ENCODE measurements around the gene FBXO22.
"Not testable (repeated sequence)": the region's sequence is repeated elsewhere in the genome, so short reads cannot be mapped to it uniquely, and the experiment has no call there.

FBXO22 gene

DNA sequence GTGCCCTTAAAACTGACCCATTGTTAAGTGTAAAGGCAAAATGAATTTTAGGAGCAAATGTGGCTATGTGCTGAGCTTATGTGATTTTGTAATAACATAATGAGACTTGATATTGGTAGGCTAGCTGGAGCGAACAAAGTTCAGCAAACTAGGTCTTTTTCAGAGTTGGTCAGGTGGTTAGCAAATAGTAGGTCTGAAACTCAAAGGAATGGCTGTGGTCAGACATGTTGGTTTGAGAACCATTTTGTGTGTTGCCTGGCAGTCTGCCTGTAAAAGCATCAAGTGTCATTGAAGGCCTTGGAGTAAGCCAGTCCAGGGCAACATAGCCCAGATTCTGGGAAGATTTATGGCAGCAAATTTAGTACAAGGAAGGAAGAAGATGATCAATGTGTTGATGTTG is 16.4 kb downstream of the FBXO22 start:
- no peak for DNase-seq (ENCODE audit: low read depth in 2 of 2)

DNA sequence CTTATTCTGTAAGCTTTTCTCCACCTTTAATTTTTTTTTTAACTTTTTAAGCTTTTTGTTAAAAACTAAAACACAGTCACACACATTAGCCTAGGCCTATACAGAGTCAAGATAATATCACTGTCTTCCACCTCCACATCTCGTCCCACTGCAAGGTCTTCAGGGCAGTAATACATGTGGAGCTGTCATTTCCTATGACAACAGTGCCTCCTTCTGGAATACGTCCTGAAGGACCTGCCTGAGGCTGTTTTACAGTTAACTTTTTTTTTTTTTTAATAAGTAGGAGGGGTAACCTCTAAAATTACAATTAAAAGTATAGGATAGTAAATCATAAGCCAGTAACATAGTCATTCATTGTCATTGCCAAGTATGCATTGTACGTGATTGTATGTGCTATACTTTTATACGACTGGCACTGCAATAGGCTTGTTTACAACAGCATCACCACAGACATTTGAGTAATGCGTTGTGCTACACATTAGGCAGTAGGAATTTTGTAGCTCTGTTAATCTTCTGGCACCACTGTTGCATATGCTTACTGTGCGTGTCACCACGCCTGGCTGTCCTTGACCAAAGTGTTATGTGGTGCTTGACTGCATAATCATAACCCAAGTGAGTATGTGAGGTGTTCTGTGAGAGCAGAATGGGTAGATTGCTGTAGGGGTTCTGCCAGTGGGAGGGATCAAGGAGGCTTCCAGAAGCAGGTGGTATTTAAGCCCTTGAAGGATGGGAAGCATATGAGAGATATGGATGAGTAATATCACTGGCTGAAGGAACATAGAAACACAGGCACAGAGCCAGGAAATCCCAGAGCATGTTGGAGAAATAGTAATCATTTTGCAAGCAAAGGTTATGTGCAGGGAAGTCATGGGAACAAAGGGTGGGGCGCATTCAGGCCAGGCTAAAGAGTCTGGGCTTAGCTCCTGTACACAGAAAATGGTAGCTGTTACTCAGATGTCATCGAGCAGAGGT is 18.3 kb downstream of the FBXO22 start:
- DNase-seq (ENCODE audit: low read depth in 2 of 2): no peak

DNA sequence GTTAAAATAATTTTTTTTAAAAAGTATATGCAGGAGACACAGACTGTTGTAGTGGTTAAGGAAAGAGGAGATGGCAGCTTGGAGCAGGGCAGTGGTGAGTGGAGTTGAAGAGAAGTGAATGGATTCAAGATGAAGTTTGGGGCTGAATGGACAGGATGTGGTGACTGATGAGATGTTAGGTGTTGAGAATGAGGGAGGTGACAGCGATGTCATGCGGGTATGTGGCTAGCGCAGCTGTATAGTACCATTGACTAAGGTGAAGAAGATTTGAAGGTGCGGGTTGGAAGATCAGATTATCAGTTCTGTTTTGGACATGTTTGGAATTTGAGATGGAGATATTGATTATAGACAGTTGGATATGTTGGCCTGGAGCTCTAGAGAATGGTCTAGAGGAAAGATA is 20.1 kb downstream of the FBXO22 start:
- DNase-seq (ENCODE audit: low read depth in 2 of 2): no peak

DNA sequence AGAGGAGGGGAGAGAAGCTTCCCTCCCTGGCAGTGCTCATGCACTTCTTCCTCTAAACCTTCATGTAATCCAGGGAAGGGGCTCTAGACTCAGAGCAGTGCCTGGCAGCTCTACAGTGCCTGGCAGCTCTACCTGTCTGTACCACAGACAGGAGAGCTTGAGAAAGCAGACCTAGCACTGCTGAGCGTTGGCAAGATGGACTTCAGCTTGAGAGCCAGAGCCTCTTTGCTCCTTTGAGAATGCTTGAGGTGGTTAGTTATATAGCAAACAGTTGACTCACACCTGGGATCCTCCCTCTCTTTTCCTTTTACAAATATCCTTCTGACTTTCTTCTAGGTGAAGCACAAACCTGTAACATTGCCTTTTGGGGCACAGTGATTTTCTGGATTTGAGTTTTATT is 20.9 kb downstream of the FBXO22 start:
- no peak for DNase-seq (ENCODE audit: low read depth in 2 of 2)

DNA sequence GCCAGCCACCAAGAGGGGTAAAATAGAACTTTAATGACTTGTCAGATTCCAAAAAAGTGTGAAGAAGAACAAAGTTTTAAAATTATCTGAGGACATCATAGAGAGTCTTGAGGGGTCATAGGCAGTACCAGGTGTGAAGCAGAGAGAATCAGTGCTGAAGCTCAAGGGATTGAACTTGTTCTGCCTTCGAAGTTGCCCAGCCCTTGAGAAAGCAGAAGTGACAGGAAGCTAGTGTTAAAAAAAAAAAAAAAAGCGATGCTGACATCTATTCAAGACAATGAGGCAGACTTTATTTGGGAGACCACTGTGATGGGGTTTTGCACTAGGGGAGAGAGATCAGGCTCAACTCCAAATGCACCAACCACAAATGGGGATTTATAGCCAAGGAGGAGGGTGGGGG is 21.8 kb downstream of the FBXO22 start:
- DNase-seq (ENCODE audit: low read depth in 2 of 2): no peak

DNA sequence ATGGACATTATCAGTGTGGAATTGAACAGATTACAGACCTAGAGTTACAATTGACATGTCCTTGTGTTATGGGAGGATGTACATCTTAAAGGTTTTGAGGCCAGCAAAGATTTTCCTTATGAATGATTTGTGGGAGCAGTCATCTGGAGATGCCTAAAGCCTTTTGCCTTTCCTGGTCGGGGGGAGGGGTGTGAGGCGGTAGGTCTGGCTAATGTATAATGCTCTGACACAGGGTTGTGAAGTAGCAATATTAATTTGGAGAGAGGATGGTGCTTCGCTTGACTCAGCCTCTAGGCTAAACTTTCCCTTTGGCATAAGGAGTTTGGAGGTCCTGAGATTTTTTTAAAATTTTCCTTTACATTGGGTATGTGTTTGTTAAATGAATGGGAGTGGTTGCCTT is 23.3 kb downstream of the FBXO22 start:
- DNase-seq (ENCODE audit: low read depth in 2 of 2): no peak

DNA sequence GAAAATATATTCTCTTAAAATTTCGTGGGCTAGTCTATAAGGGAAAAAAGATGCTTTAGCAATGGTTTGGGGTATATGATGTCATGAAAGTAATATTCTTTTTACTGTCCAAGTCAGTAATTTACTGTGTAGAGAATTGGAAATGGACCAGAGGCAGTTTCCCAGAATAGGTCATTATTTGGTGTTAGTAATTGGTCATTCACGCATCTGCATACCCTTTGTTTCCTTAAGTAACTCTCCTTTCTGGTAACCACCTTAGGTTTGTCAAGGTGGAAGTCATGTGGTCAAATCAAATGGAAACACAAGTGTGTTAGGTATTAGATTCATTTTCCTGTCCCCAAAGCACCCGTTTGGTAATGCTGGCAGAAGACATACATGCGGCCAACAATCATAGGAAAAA is 23.9 kb downstream of the FBXO22 start:
- no peak for DNase-seq (ENCODE audit: low read depth in 2 of 2)

DNA sequence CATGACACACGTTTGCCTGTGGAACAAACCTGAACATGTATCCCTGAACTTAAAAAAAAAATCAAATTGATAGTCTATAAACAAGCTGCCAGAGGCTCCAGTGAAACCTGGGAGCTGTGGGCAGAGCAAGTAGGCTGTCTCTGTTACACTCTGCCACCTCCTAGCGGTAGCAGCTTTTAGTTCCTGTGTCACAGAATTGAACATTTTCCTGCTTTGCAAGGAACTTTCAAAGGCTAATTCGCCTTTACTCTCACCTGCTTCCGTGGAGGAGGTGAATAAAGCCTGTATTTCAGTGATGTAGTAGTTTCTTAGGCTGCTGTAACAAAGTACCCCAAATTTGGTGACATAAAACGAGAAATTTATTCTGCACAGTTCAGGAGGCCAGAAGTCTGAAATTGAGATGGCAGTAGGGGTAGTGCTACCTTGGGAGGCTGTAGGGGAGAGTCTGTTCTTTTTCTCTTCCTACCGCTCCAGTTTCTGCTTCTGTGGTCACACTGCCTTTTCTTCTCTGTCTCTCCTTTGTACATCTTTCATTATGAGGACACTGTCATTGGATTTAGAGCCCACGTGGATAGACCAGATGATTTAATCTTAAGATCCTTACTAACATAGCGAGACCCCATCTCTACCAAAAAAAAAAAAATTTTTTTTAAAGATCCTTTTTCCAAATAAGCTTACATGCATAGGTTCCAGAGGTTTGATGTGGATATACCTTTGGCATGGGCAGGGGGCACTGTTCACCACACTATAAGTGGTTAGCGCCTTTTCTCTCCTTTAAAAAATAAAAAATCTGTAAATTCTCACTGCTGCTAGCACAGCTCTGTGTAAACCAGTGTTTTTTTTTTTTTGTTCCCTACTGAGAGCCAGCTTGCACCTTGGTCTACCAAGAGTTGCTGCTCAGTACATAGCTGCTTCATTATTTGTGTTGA is 25.3 kb downstream of the FBXO22 start:
- no peak for DNase-seq (ENCODE audit: low read depth in 2 of 2)

DNA sequence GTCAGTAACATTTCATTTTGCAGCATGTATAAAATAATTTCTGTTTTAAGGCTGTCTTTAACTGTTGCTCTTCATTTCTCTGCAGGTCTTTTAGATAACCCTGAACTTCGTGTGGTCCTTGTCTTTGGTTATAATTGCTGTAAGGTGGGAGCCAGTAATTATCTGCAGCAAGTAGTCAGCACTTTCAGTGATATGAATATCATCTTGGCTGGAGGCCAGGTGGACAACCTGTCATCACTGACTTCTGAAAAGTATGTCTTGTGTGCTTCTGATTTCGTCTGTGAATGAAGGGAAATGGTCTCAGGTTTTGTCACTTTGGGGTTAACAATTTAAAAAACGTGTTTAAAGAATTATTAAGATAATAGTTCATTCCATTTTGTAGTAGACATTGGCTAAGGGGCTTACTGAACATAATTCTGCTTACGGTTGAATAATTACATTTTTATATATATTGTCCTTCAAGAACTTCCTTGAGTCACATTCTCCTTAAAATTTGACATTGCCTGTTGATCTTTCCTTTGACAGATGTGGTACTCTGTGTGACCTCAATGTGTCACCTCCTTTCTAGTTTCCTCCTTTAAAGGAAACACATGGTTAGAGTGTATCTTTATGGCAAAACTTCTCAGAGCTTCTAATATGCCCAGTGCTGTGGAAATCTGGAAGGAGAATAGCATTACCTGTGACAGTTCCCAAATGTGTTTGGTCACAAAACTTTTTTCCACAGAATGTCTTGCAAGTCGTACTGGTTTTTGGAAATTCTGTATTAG is 26.3 kb downstream of the FBXO22 start:
- no peak for DNase-seq (ENCODE audit: low read depth in 2 of 2)

DNA sequence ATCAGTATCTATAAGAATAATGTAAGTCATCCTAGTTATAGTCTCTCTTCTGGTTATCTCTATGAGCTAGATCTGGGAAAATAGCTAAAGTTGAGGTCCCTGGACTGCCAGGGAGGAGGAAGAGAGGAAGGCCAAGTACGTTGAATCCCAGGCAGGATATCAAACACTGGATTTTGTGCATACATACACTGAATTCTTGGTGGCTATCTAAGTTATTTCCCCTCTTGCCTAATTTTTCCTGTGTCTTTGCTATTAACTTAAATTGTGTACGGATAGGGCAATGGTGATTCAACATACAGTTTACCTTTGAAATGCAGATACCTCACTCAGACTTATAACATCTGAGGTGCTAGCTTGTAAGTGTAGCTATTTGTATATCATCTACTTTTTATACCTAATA is 27.2 kb downstream of the FBXO22 start:
- DNase-seq (ENCODE audit: low read depth in 2 of 2): no peak

DNA sequence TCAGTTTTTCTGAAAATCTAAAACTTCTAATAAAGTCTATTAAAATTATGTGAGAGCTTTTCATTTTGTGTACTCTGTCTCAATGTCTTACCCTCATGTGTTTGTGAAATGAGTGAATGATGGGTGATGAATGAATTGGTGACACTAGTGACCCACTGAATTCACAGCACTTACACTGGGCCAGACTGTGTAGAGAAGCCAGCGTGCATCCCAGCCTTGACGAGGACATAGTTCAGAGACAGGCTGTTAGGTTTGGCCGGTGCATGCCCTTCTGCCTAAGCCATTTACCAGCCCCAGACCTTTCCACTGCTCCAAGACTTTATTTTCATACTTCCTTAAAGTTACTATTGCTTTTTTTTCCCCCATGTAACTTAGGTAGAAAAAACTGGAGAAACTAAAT is 38.8 kb downstream of the FBXO22 start:
- DNase-seq (ENCODE audit: low read depth in 2 of 2): no peak

DNA sequence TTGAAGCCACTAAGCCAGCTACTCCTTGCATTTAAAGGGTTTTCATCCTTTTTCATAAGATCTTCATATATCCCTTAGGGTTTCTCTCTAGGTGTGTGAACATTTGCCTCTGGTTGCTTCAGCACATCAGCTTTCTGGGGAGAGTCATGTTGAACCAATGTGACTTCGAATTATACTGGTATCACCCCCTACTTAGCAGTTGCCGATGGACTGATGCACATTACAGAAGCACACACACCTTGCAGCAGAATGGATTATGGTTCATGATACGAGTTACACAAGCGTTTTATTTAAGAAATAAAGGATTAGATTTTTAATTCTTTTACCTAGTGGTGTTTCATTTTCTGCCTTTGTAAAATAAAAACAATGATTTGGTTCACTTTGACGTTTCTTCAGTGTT is 39.6 kb downstream of the FBXO22 start:
- DNase-seq (ENCODE audit: low read depth in 2 of 2): no peak

DNA sequence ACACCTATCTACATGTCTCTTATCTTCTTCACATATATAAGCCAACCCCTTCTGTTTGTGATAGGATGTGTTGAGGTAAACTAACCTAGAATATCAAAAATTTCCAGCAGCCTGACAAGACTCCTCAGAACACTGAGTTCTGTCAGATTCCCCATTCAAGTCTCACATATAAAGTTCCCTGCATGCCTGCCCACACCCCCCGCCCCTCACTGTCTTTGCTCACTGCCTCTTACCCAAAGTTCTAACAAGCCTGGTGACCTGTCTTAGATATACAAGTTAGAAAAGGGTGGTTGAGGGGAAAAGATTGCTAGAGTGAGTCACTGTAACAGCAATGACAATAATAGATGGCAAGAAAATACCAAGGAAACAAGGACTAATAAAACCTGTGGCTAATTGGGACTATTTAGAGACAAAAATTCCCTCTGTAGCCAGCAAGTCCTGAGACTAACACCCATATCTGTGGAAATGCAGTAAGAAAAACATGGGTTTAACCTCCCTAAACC is 40.1 kb downstream of the FBXO22 start:
- DNase-seq (ENCODE audit: low read depth in 2 of 2): no peak

DNA sequence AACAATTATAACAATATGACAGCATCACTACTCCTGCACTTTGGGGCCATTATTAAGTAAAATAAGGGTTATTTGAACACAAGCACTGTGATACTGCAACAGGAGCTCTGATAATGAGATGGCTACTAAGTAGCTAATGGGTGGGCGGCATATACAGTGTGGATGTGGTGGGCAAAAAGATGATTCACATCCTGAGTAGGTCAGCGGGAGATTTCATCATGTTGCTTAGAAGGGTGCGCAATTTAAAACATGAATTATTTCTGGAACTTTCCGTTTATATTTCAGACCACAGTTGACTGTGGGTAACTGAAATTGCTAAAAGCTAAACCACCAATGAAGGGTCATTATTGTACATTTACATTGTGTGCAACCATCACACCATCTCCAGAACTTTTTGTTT is 42.3 kb downstream of the FBXO22 start:
- DNase-seq (ENCODE audit: low read depth in 2 of 2): no peak

DNA sequence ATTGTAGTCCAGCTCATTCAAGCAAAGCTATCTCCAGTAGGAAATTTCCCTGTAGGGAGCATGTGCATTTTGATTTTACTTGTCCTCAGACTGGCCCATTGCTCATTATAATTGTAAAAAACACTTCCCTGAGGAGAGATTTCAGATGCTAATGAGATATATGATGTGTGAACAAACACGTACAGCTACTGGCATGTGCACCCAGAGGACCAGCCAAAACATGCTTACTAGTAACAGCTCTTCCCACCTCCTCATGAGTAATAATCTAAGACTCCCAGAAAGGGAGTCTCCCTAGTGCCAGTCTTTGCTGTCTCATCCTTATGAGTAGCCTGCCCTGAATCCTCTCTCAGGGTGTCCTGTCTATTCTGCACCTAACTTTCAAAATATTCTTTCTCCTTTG is 43.4 kb downstream of the FBXO22 start:
- DNase-seq (ENCODE audit: low read depth in 2 of 2): no peak

DNA sequence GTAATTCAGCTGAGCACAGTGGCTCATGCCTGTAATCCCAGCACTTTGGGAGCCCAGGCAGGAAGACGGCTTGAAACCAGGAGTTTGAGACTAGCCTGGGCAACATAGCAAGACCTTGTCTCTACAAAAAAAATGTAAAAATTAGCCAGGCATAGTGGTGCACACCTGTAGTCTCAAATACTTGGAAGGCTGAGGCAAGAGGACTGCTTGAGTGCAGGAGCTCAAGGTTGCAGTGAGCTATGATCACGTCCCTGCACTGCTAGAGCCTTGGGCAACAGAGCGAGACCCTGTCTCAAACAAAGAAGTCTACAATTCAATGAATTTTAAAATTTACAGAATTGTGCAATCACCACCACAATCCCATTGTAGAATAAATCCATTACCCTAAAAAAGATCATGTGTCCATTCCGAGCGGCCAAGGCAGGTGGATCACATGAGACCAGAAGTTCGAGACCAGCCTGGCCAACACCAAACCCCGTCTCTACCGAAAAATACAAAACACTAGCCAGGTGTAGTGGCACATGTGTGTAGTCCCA is 45.2 kb downstream of the FBXO22 start:
- DNase-seq (ENCODE audit: low read depth in 2 of 2): no peak

DNA sequence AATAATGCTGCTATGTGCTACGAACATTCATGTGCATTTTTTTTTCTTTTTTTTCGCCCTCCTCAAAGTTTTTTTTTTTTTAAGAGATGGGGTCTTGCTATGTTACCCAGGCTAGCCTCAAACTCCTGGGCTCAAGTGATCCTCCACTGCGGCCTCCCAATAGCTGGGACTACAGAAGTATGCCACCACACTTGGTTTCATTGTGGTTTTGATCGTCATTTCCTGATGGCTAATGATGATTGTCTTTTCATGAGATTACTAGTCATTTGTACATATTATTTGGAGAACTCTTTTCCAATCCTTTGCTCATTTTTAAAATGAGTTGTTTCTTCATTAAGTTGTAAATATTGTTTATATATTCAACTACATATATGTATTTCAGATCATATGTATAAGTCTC is 48.8 kb downstream of the FBXO22 start:
- DNase-seq (ENCODE audit: low read depth in 2 of 2): no peak

DNA sequence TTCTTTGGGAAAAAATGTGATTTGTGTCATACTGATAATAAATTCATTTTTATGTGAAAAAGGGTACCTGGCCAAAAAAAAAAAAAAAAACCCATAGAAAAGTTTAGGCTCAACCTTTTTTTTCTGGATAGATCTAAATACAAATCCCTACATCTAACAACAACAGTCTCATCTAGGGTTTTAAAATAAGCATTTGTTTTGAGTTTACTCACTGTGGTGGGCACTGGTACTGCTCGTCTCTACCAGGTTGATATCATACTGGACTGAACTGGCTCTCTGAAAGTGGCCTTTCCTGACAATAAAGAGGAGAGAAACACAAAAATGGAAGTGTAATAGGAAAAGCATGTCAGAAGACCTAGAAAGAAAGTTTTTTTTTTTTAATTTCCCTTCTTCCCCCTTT is 52.0 kb downstream of the FBXO22 start:
- DNase-seq (ENCODE audit: low read depth in 2 of 2): no peak

DNA sequence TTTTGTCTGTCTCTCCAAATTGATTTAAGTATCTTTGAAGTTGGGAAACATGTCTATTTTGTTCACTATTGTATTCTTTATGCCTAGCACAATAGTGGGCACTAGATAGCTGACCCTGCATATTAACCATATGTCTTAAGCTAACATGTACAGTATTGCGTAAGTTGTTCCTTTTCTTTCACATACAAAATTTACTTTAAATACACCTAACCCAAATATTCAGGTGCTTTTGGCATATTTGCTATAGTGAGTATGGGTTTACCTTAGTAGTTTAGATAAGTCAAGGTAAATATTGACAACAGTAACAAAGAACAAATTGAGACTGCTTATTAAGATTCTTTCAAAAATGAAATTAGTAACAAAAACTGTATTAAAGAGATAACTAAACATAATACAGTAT is 57.7 kb downstream of the FBXO22 start:
- no peak for DNase-seq (ENCODE audit: low read depth in 2 of 2)

DNA sequence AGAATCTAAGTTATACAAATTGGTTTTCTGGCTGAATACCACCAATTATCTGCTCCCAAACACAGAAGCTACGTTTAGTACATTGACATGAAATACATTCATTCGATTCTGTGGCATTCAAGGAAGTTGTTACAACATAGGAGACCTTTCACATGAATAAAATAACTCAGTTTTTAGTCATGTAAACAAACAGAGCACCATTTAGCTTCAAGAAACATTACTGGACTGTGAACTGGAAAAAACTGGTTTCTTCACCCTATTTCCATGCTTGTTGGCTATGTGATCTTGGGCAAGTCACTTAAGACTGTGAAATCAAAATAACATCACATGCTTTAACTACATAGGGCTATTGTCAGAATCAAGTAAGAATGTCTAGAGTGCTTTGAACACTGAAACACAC is 62.4 kb downstream of the FBXO22 start:
- DNase-seq (ENCODE audit: low read depth in 2 of 2): no peak

DNA sequence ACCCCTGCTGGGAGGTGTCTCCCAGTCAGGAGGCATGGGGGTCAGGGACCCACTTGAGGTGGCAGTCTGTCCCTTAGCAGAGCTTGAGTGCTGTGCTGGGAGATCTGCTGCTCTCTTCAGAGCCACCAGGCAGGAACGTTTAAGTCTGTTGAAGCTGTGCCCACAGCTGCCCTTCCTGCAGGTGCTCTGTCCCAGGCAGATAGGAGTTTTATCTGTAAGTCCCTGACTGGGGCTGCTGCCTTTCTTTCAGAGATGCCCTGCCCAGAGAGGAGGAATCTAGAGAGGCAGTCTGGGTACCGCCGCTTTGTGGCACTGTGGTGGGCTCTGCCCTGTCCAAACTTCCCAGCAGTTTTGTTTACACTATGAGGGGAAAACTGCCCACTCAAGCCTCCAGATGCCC is 73.1 kb downstream of the FBXO22 start:
- not testable (repeated sequence) for DNase-seq (ENCODE audit: low read depth in 2 of 2)
